NCI-H748 treated with DMSO at 0.1 percent for 48 hours (cell line): ENCODE results near the gene PPIL4.
"Not testable (repeated sequence)": the region's sequence is repeated elsewhere in the genome, so short reads cannot be mapped to it uniquely, and the experiment has no call there.

Experiments used
- DNase-seq: peaks from one replicate; lab custom pipeline; 2025; lab: John Stamatoyannopoulos, UW

The PPIL4 gene

GRCh38 chr6:149529650-149530049 is 16.2 kb downstream of the PPIL4 start:
- no peak for DNase-seq

GRCh38 chr6:149515494-149515893 is 30.3 kb downstream of the PPIL4 start:
- DNase-seq = no peak

DNA sequence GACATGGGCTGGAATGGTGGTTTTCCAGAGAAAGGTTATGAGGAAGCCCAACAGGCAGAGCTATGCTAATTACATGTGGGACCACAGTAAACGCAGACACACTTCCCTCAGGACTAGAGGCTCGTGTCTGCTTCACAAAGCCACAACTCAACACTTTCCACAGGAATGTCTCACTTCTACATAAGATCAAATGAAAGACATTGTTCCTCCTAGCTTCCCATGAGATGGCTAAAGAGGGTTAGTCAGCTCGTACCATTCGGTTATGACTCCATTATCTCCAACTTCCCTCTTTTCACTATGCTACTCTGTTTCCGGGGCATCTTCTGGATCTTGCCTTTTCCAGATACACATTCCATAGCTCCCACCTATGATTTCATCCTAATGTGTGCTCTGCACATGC is 31.9 kb downstream of the PPIL4 start:
- DNase-seq = no peak

DNA sequence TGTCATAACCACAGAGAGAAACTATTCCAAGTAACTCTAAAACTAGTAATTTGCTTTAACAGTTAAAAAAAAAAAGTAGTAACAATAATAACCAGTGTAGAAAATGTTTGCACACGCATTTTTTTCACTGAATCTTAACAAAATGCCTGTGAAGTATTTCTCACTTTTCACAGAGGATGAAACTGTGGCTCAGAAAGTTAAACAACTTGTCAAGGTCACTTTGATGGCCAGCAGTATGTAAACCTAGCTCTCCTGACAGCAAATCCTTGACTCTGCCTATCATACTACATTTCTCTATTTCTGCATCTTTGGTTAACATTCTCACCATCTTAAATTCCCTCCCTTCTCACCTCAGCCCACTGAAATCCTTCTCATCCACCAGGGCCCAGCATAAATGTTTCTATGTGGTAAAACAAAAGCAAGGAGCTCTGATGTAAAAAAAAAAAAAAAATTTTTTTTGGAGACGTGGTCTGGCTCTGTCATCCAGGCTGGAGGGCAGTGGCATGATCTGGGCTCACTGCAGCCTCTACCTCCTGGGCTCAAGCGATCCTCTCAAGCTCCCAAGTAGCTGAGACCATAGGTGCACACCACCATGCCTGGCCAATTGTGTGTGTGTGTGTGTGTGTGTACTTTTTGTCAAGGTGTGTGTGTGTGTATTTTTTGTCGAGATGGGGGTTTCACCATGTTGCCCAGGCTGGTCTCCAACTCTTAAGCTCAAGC is 34.9 kb downstream of the PPIL4 start:
- no peak for DNase-seq

DNA sequence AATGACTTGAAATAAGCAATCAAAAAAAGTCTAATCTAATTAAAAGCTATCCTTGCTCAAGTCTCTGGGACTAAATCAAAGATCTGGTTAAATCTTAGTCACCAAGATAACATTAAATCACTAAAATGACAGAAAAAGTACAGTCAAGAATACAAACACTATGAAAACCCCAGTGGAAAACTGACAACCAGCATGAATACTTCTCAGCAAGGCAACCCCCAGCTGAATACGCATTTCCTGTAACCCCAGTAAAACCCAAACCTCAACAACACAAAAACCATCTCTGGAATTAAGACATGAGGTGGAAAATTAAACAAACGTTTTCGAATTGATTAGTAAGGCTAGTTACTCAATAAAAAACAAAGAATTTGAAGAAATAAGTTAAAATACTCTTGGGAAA is 37.4 kb downstream of the PPIL4 start:
- DNase-seq = no peak

DNA sequence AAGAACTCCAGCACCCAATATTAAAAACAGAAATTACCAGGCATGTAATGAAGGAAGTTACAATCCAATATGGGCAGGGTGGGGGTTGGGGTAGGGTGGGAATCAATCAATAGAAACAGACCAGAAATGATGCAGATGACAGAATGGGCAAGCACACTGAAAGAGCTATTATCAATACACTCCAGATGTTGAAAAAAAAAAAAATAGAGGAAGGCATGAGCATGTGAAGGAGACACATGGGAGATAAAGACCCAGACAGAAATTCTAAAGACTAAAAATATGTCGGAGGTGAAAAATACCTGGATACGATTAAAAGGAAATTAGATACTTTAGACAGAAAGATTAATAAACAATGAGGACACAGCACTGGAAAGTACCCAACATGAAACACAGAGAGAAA is 42.0 kb downstream of the PPIL4 start:
- DNase-seq = no peak

DNA sequence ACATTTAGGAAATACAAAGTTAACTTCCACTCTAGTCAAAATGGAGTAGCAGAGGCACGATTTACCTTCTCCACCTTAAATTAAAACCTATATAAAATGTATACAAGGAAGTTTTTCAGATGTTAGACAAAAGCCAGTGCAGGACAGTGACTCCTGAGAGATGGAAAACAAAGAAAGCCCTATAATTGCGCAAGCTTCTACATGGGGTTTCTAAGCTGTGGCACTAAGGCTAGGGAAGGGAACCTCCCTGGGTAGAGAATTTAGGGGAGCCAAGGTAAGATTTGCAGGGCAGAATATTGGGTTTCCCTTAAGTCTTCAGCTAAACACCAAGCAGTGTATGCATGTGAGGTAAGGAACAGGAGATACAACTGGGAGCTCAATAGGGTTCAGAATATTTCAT is 42.6 kb downstream of the PPIL4 start:
- no peak for DNase-seq

- no peak for DNase-seq
These were observed 44.1 kb downstream of the PPIL4 start for GRCh38 chr6:149501768-149502167.

GRCh38 chr6:149501201-149501600 is 44.6 kb downstream of the PPIL4 start:
- DNase-seq = no peak

DNA sequence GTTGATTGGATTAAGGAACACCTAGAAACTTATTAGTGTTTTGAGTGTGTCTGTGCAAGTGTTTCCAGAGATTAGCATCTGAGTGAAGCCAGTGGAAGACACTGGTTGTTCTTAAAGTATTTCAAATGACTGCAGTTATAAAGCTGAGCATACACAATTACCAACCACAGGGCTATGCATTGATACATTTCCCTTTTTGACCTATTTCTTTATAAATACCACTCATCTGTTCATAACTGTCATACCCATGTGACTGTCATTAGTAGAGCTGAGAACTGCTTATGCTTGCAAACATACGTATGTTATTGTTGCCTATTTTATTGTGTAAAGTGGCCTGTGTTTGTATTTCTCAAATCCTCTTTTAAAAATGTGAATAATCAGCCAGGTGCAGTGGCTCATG is 45.7 kb downstream of the PPIL4 start:
- DNase-seq = no peak

DNA sequence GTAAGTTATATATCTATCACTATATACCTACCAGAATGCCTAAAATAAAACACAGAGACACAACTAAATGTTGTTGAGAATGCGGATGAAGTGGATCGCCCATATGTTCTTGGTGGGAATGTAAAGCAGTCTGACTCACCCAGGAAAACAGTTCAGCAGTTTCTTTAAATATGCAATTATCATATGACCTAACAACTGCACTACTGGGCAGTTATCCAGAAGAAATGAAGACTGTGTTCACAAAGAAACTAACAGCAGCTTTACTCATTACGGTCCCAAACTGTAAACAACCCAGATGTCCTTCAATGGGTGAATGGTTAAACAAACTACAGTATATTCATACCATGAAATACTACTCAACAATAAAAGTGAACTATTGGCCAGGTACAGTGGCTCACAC is 46.8 kb downstream of the PPIL4 start:
- DNase-seq = no peak

GRCh38 chr6:149497365-149497764 is 48.5 kb downstream of the PPIL4 start:
- no peak for DNase-seq

DNA sequence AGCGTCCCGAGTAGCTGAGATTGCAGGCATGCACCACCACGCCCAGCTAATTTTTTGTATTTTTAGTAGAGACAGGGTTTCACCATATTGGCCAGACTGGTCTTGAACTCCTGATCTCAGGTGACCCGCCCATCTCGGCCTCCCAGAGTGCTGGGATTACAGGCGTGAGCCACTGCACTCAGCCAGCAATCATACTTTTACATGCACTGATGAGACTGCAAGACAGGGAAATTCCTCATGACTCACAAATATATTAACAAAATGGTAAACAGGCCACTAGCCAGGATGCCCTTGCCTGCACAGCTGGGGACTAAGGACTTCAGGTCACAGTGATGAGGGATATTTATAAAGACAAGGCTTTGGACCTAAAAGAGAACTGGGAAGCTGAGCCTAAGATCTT is 49.2 kb downstream of the PPIL4 start:
- DNase-seq = not testable (repeated sequence)

- DNase-seq = not testable (repeated sequence)
These were observed 50.4 kb downstream of the PPIL4 start for GRCh38 chr6:149495349-149496016.

DNA sequence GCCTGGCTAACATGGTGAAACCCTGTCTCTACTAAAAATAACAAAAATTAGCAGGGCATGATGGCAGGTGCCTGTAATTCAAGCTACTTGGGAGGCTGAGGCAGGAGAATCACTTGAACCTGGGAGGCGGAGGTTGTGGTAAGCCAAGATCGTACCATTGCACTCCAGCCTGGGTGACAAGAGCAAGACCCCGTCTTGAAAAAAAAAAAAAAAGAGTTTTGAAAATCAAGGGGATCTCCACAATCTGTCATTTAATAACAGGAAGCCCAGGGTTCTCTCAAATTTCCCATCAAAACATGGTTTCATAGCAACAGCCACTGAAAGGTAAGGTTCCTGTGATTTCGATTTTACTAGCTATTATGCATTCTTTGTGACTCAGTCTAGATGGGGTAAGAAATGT is 51.0 kb downstream of the PPIL4 start:
- DNase-seq = not testable (repeated sequence)

DNA sequence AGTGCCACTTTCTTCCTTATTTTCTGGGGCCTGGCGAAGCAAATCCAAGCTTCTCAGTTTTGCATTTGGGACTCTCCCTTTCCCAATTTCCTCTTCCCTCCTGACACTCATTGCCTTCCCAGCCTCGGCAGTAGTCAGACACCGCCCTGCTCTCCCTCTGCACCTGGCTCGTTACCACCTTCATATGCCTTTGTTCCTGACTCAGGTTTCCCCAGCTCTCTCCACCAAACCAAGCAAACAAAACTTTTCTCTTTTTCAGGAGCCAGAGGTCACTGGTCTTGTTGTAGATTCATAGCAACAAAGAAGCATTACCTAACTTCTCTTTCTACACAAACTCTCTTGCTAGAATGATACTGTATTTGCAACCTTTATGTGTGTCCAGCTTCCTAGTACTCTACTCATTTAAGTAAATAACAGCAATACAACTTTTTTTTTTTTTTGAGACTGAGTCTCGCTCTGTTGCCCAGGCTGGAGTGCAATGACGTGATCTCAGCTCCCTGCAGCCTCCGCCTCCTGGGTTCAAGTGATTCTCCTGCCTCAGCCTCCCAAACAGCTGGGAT is 52.0 kb downstream of the PPIL4 start:
- no peak for DNase-seq

GRCh38 chr6:149492798-149493343 is 53.0 kb downstream of the PPIL4 start:
- no peak for DNase-seq

- DNase-seq = no peak
These were observed 55.9 kb downstream of the PPIL4 start for GRCh38 chr6:149489967-149490366.

GRCh38 chr6:149488815-149489214 is 57.0 kb downstream of the PPIL4 start:
- no peak for DNase-seq

GRCh38 chr6:149487316-149487715 is 58.5 kb downstream of the PPIL4 start:
- no peak for DNase-seq

GRCh38 chr6:149484733-149485700 is 60.8 kb downstream of the PPIL4 start, which contains the start of gene ZC3H12D:
Gene ZC3H12D (minus strand): TSS chr6:149485014. CDS start chr6:149474543, 10,471 bp downstream.
- DNase-seq = no peak
